Mesenteric fat pad (tissue), 1 donor: ENCODE data around the gene PIGX. TPM values are rescaled to one million over a fixed set of nuclear protein-coding genes. Genes with fewer than 3 reads are reported as not detected.
A peak's percentile ranks its signal among the peaks of the same experiment; 100 is the strongest.

Source experiments
- DNase-seq: peaks from one replicate; pipeline ENCODE4 v3.0.0-alpha.2; 2020; ENCODE audit warnings: low spot score
- long read RNA-seq: library from polyadenylated mRNA; unstranded; transcript quantifications from one replicate; pipeline ENCODE4 v2.0.0, GENCODE V29; 2020
- total RNA-seq: library from RNA; stranded (reverse); fragmentation: NEBNext Ultra II Directional; extraction: Animal tissue kit (Norgen Biotek cat#: 25700); gene quantifications from one replicate; pipeline ENCODE4 v1.2.1, GENCODE V29; 2021
- donor health status: DM: yes; HTN: yes; CAD: no.

The PIGX gene
- total RNA-seq, result 20.7 TPM
- long read RNA-seq, partial matches to known transcripts, result 3 of 14 reads
- long read RNA-seq, other reads (novel, unspliced or antisense), result 11 of 14 reads

- DNase-seq, result peak; percentile 98
Measured at GRCh38 chr3:196711838-196712513, at the start of gene PIGX, which contains the start of gene CEP19. TSS of gene PIGX (plus strand) at chr3:196712377. TSS of gene CEP19 (minus strand) at chr3:196712250. CDS start at chr3:196708657, 3,593 bp downstream.

GRCh38 chr3:196662711-196663571, 49.2 kb upstream of the PIGX start:
- no peak for DNase-seq

DNA sequence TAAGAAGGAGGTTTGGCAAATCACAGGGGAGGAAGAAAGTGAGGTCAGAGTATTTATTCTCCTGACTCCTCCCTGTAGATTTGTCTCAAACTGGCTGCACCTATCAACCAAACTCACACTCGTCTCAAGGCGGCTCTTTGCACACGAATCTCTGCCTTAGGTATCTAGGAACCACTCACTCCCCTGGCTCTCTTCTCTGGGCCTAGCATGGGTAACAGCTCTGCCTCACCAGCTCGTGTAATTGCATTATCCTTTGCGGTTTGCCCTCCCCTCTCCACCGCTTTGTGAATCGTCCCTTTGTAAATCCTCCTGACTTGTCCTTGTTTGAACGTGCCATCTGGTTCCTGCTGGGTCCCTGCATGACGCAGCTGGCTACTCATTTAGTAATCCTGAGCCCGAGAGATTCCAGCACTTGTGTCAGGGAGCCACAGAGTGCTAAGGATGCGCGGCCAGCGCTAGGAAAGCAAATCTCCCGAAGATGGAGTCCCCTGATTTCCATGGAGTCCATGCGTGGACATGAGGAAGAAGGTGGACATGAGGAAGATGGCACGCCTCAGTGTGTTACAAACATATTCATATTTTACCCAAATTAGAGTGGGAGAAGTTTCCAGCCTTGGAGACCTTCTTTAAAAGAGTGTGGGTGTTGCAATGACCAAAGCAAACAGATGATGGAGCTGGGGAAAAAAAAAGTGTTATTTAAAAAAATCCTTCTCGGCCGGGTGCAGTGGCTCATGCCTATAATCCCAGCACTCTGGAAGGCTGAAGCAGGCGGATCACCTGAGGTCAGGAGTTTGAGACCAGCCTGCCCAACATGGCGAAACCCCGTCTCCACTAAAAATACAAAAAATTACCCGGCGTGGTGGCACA, 45.9 kb upstream of the PIGX start:
- DNase-seq, result no peak

DNA sequence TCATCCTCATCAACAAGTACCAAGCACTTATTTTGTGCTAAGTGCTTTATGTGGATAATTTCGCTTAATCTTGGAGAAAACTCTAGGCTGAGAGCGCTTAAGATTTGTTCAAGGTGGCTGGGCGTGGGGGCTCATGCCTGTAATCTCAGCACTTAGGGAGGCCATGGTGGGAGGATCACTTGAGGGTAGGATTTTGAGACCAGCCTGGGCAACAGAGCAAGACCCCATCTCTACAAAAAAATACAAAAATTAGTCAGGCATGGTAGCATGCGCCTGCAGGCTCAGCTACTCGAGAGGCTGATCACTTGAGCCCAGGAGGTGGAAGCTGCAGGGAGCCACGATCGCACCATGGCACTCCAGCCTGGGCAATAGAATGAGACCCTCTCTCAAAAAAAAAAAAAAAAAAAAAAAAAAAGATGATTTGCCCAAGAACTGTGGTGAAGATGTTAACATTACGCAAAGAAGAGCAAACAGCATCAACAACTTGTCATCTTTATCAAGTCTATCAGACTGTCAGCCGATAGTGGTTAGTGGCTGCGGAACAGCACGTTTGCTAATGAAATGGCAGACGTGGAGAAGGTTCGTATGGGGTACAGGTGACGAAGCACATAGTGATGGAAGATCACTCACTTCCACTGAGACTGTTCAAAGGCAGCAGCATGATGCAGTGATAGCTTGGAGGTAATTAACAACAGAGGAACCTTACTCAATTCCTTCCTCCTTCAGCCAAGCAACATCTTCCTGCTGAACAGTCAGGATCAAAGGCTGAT, 44.9 kb upstream of the PIGX start:
- no peak for DNase-seq

DNA sequence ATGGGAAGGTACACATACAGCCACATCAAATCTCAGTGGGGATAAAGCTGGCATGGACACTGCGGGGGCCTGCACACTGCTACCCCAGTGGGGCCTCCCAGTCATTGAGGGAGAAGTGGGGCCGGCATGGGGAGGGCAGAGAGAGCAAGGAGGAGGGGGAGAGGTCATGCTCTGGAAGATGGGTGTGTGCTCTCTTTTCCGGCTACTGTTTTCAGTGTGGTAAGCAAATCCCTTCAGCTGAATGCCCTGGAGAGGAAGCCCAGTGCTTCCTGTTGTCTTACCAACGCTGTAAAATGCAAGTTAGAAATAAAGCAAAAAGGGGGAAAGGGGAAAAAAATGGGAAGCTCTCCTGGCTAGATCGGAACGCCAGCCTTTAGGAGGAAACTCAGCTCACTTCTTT, 41.8 kb upstream of the PIGX start:
- DNase-seq, result no peak

GRCh38 chr3:196673632-196674031, 38.5 kb upstream of the PIGX start:
- DNase-seq, result no peak

- DNase-seq, result no peak
Measured at GRCh38 chr3:196677353-196677752, 34.8 kb upstream of the PIGX start.

- no peak for DNase-seq
Measured at GRCh38 chr3:196677931-196678330, 34.2 kb upstream of the PIGX start.

DNA sequence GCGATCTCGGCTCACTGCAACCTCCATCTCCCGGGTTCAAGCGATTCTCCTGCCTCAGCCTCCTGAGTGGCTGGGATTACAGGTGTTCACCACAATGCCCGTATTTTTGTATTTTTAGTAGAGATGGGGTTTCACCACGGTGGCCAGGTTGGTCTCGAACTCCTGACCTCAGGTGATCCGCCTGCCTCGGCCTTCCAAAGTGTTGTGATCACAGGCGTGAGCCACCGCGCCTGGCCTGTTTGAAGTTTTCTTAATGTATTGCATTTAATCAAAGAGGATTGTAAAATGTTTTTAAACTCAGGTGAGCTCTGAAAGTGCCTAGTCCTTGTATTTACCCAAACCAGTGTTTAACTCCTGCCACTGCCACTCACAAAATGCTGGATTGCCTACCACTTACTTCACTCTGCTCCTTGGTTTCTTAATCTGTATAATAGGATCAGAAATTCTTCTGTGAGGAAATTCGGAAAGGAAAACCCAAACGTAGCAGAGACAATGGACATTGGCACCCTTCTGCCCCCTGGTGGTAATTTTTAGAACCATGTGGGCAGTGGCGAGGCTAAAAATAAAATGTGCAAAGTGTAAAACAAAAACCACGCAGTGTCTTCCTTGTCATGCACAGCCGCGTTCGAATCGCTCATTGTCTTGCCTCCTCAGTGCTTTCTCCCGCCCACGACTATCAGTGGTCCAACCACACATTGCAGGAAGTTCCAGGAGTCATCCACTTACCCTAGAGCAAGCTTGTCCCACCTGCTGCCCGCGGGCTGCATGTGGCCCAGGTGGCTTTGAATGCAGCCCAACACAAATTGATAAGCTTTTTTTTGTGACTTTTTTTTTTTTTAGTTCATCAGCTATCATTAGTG, 27.4 kb upstream of the PIGX start:
- DNase-seq, result no peak

- DNase-seq, result no peak
Measured at GRCh38 chr3:196686436-196686835, 25.7 kb upstream of the PIGX start.

DNA sequence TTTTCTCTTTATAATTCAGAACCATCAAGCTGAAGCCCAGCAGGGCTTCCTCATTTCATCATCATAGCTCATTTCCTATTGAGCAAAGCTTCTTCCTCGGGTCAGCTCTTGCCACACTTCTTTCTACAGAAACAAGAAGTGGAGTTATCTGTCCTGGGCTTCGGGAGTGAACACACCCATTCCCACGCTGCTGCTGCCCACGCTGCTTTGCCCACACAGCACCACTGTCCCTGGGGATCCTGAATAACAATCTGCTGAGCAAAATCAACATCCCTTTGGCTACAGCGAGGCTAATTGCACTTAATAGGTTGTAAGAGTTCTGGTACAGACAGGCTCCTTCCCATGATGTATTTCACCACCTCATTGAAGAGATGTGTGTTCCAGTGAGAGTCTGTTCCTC, 23.8 kb upstream of the PIGX start:
- DNase-seq, result no peak

DNA sequence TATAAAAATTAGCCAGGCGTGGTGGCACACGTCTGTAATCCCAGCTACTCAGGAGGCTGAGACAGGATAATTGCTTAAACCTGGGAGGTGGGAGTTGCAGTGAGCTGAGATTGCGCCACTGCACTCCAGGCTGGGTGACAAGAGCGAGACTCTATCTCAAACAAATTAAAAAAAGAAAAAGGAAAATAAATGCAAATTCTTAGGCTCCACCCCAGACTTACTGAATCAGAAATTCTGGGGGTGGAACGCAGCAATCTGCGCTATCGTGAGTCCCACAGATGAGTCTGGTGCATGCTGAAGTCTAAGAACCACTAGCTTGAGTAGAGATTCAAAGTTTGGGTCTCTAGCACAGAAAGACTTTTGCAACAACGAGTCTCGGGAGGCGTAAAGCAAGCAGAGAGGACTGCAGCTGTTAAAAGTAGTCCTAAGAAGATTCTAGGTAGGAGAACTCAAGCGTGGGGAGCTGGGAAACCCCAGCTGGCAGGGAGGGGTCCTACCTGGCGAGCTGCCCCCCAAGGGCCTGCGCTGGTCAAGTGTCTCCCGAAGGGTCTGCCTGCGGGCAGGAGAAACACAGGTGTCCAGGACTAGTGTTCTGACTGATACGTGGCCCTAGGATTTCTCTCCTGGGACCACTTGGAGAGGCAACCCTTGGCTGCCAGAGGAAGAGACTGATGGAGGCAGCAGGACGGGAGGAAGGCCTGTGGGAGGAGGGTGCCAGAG, 22.1 kb upstream of the PIGX start:
- DNase-seq, result no peak

- no peak for DNase-seq
Measured at GRCh38 chr3:196691386-196691785, 20.8 kb upstream of the PIGX start.

DNA sequence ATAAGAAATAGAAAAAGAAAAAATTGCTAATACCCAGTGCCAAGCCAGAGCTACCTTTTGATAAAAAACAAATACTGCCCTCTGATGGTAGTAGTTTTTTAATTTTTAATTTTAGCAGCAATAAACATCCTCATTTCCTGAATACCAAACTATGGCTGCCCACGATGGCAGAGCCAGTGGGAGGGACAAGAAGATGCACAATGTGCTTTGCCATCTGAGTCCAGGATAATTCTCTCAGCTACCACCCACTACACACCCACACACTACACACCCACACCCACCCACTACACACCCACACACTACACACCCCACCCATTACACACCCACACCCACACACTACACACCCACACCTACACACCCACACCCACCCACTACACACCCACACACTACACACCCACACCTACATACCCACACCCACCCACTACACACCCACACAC, 18.0 kb upstream of the PIGX start:
- no peak for DNase-seq

- no peak for DNase-seq
Measured at GRCh38 chr3:196694941-196695848, 17.0 kb upstream of the PIGX start.

- DNase-seq, result no peak
Measured at GRCh38 chr3:196695849-196696226, 16.3 kb upstream of the PIGX start.

DNA sequence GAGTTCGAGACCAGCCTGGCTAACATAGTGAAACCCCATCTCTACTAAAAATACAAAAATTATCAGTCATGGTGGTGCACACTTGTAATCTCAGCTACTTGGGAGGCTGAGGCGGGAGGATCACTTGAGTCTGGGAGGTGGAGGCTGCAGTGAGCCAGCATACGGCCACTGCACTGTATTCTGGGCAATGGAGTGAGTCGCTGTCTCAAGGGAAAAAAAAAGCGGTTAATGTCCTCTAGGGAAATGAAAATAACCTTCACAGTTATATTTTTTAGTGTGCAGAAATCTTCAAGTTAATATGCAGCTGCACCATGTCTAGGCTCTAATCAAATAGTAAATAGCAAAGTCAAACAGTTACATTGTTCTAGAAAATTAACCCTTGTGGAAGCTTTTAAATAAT, 14.9 kb upstream of the PIGX start:
- DNase-seq, result no peak

DNA sequence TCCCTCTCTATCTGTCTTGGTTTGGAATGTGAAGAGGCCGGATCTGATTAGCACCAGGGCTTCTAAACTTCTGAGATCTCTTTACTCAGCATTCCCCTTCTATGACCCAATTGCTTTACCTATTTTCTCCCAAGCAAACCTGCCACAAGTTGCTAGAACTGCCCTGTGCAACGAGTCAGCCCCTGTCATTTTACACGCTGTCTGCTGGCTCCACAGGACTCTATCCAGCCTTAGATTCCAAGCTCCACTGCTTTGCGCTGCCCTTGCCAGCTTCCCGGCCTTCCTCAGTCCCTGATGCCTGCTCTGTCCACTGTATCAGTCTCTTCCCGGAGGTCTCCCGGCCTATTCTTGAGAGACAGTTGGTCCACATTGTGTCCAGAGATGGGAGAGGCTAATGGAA, 12.4 kb upstream of the PIGX start:
- no peak for DNase-seq
